SK-N-SH (cell line): ENCODE results near the gene ZBTB22. TPM values are rescaled to one million over a fixed set of nuclear protein-coding genes. Genes with fewer than 3 reads are reported as not detected.
A peak's percentile ranks its signal among the peaks of the same experiment; 100 is the strongest.

ENCODE experiments used
- CTCF ChIA-PET: fragments of 300-600, 350-600 bp; formaldehyde crosslinking; extraction: SDS; loops from one replicate; lab custom pipeline; 2021; lab: Yijun Ruan, JAX
- POLR2A ChIA-PET: fragments of 350-600 bp; sonication (Branson Sonifier 250); formaldehyde crosslinking; extraction: SDS; loops from one replicate; lab custom pipeline; 2020; ENCODE audit warnings: antibody characterized with exemption, inconsistent platforms; lab: Yijun Ruan, JAX
- DNase-seq: peaks from one replicate; pipeline ENCODE4 v3.0.0; 2012
- H2AFZ ChIP-seq: fragments of 200-600 bp; sonication (generic); 2 replicates; pipeline ENCODE4 v1.8.1; 2016; ENCODE audit warnings: antibody characterized with exemption, mild to moderate bottlenecking, low read depth
- H3F3A ChIP-seq: fragments of 200-600 bp; sonication (generic); replicated peaks from 2 replicates; pipeline ENCODE3; 2016; ENCODE audit warnings: antibody characterized with exemption, mild to moderate bottlenecking; ENCODE audit not compliant: insufficient read depth
- H3K27ac ChIP-seq, 2 experiments: fragments of 200-500 bp in 1 of 2; fragments of 200-600 bp in 1 of 2; sonication (Bioruptor generic) in 1 of 2; sonication (generic), shearing (Covaris generic) in 1 of 2; 2 replicates each; pipeline versions ENCODE4 v1.5.1 to v1.6.1; 2014 to 2016; ENCODE audit warnings: low read depth in 2 of 2, inconsistent platforms in 1 of 2, low read length in 1 of 2, mild to moderate bottlenecking in 1 of 2, mixed read lengths in 1 of 2
- H3K27me3 ChIP-seq: fragments of 200-600 bp; sonication (generic), shearing (Covaris generic); 2 replicates; pipeline ENCODE4 v1.6.1; 2016; ENCODE audit warnings: mixed run types; ENCODE audit not compliant: insufficient read depth
- H3K36me3 ChIP-seq, 2 experiments: fragments of 200-500 bp in 1 of 2; fragments of 200-600 bp in 1 of 2; sonication (Bioruptor generic) in 1 of 2; sonication (generic) in 1 of 2; replicated peaks in 1 of 2; 2 replicates each; pipeline versions ENCODE3 to v1.5.1; 2014 to 2016; ENCODE audit warnings: low read length in 1 of 2, mild to moderate bottlenecking in 1 of 2; ENCODE audit not compliant: insufficient read depth in 2 of 2, control insufficient read depth in 1 of 2
- H3K4me1 ChIP-seq, 2 experiments: fragments of 200-500 bp in 1 of 2; fragments of 200-600 bp in 1 of 2; sonication (Bioruptor generic) in 1 of 2; sonication (generic), shearing (Covaris generic) in 1 of 2; 2 replicates each; pipeline versions ENCODE4 v1.5.1 to v1.6.1; 2014 to 2016; ENCODE audit warnings: low read depth in 1 of 2, low read length in 1 of 2, mixed run types in 1 of 2; ENCODE audit not compliant: insufficient read depth in 2 of 2, control insufficient read depth in 1 of 2
- H3K4me2 ChIP-seq: fragments of 200-600 bp; sonication (generic), shearing (Covaris generic); 2 replicates; pipeline ENCODE4 v1.6.1; 2017; ENCODE audit warnings: mixed run types
- H3K4me3 ChIP-seq, 2 experiments: fragments of 200-500 bp in 1 of 2; fragments of 200-600 bp in 1 of 2; sonication (Bioruptor generic) in 1 of 2; sonication (generic), shearing (Covaris generic) in 1 of 2; 2 replicates each; pipeline versions ENCODE4 v1.5.1 to v1.8.1; 2014 to 2016; ENCODE audit warnings: low read depth in 2 of 2, inconsistent platforms in 1 of 2, low read length in 1 of 2, mild to moderate bottlenecking in 1 of 2, mixed read lengths in 1 of 2, moderate library complexity in 1 of 2
- H3K79me2 ChIP-seq: fragments of 200-600 bp; sonication (generic); 2 replicates; pipeline ENCODE4 v1.8.1; 2017; ENCODE audit warnings: mild to moderate bottlenecking; ENCODE audit not compliant: insufficient read depth
- H3K9ac ChIP-seq: fragments of 200-600 bp; sonication (generic); 2 replicates; pipeline ENCODE4 v1.6.1; 2017; ENCODE audit warnings: mixed run types
- H3K9me2 ChIP-seq: fragments of 200-600 bp; sonication (generic); 2 replicates; pipeline ENCODE4 v1.6.1; 2017; ENCODE audit warnings: mixed run types
- H3K9me3 ChIP-seq: fragments of 200-600 bp; sonication (generic); 2 replicates; pipeline ENCODE4 v1.6.1; 2017; ENCODE audit warnings: mixed run types, mild to moderate bottlenecking, moderate library complexity
- H4K20me1 ChIP-seq: fragments of 200-600 bp; sonication (generic); 2 replicates; pipeline ENCODE4 v1.6.1; 2017; ENCODE audit warnings: mild to moderate bottlenecking, mixed run types; ENCODE audit not compliant: insufficient read depth
- CHD2 ChIP-seq: fragments of 150-350 bp; IDR thresholded peaks from 2 replicates; pipeline ENCODE4 v1.6.1; 2018; ENCODE audit warnings: low read length; ENCODE audit not compliant: partially characterized antibody
- ELF1 ChIP-seq: IDR thresholded peaks from 2 replicates; pipeline ENCODE4 v1.4.0; 2012
- EP300 ChIP-seq, 2 experiments: IDR thresholded peaks; 2 replicates each; pipeline versions ENCODE4 v1.4.0 to v1.6.1; 2012; ENCODE audit warnings: borderline replicate concordance in 1 of 2, low read depth in 1 of 2, low read length in 1 of 2
- FOSL2 ChIP-seq: IDR thresholded peaks from 2 replicates; pipeline ENCODE4 v1.4.0; 2012; ENCODE audit warnings: low read depth, mild to moderate bottlenecking, moderate library complexity, borderline replicate concordance
- FOXJ3 ChIP-seq: sonication (generic); formaldehyde crosslinking; IDR thresholded peaks from 2 replicates; pipeline ENCODE4 v1.5.1; 2020; ENCODE audit warnings: mild to moderate bottlenecking, missing genetic modification reagents
- FOXM1 ChIP-seq: IDR thresholded peaks from 2 replicates; pipeline ENCODE4 v1.4.0; 2012; ENCODE audit warnings: low read depth, mild to moderate bottlenecking
- MEF2A ChIP-seq: IDR thresholded peaks from 2 replicates; pipeline ENCODE4 v1.4.0; 2012; ENCODE audit warnings: low read depth, borderline replicate concordance
- MXI1 ChIP-seq: IDR thresholded peaks from 2 replicates; pipeline ENCODE4 v1.6.1; 2012; ENCODE audit warnings: mild to moderate bottlenecking, low read depth, low read length, improper control_type of control experiment
- NFIC ChIP-seq: IDR thresholded peaks from 2 replicates; pipeline ENCODE4 v1.4.0; 2012; ENCODE audit warnings: borderline replicate concordance
- NRF1 ChIP-seq: IDR thresholded peaks from 2 replicates; pipeline ENCODE4 v1.6.1; 2012; ENCODE audit warnings: low read depth, mild to moderate bottlenecking, low read length
- POLR2AphosphoS5 ChIP-seq: IDR thresholded peaks from 2 replicates; pipeline ENCODE4 v1.6.1; 2012; ENCODE audit warnings: low read depth, low read length
- RAD21 ChIP-seq: IDR thresholded peaks from 2 replicates; pipeline ENCODE4 v1.6.1; 2012; ENCODE audit warnings: mild to moderate bottlenecking, low read length
- REST ChIP-seq: IDR thresholded peaks from 2 replicates; pipeline ENCODE4 v1.6.1; 2012; ENCODE audit warnings: mild to moderate bottlenecking, low read depth, low read length, moderate library complexity
- TEAD4 ChIP-seq: IDR thresholded peaks from 2 replicates; pipeline ENCODE4 v1.4.0; 2012; ENCODE audit warnings: mild to moderate bottlenecking, borderline replicate concordance; ENCODE audit not compliant: insufficient read depth
- WGBS: methylation state at CpG from one replicate; pipeline ENCODE4 v1.1.6; 2017; ENCODE audit warnings: low lambda C conversion rate; 5-methylcytosine and 5-hydroxymethylcytosine counted together
- polyA plus RNA-seq, 3 experiments: library from polyadenylated mRNA; depleted of rRNA; stranded (reverse); fragments of >200 nt; gene quantifications; 2 replicates each; pipeline ENCODE4 v1.2.3, GENCODE V29; 2012
- TF ChIP-seq, protein P1 (sequence below): IDR thresholded peaks from 2 replicates; pipeline ENCODE4 v1.4.0; 2012; ENCODE audit warnings: low read depth
- TF ChIP-seq, protein P2 (sequence below): fragments of 200-600 bp; sonication (generic); IDR thresholded peaks from 2 replicates; pipeline ENCODE4 v1.6.1; 2017; ENCODE audit warnings: antibody characterized with exemption, mild to moderate bottlenecking, moderate library complexity
- TF ChIP-seq, protein P3 (sequence below): fragments of 150-350 bp; IDR thresholded peaks from 2 replicates; pipeline ENCODE4 v1.6.1; 2017; ENCODE audit warnings: antibody characterized with exemption, low read length, low read depth, borderline replicate concordance
- TF ChIP-seq, protein P4 (sequence below): IDR thresholded peaks from 2 replicates; pipeline ENCODE4; 2012

ZBTB22 gene
- polyA plus RNA-seq, 1 of the 3 experiments (the other 2 are of a cell fraction) = 19.5 TPM

DNA sequence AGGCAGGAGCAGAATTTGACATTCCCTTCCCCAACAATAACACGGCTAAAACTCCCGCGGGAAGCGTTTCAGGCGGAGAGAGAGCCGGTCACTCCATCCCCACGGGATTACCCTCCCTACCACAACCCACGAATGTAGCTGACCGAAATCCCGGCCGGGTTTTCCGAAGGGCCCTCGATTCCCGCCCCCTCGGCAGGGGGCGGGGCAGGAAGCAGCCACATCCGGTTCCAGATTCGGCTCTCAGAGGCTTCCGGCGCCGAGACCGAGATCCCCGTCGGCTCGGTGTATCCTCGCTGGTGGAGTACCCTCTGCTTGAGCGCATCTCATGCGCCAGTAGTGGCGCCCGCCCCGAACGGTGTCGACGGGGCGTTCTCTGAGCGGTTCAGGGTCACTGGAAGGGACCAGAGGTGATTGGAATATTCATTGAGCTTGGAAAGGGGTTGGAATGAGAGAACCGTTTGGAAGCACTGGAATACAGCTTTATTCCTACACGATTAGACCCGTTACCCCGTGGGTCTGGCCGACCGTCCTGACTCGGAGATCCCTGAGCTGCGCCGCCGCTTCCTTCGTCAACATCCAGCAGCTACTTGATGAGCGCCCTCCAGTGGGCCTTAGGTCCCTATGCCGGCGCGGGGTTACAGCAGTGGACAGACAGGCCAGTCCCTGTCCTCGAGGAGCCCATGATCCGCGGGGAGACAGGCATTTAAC is 18.2 kb downstream of the ZBTB22 start (continued):
- TF ChIP-seq RAD21 = peak; percentile 54
- TF ChIP-seq, protein P1, sequence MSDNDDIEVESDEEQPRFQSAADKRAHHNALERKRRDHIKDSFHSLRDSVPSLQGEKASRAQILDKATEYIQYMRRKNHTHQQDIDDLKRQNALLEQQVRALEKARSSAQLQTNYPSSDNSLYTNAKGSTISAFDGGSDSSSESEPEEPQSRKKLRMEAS = peak; percentile 59
- TF ChIP-seq FOXJ3 (CRISPR knock-in tag) = no peak
- peak; percentile 86 for TF ChIP-seq CHD2
- TF ChIP-seq MXI1 = peak; percentile 80; the same call in 1 of the 2 replicates
- TF ChIP-seq NRF1 = 0 out of 2 replicates have a peak, but pooled peaks have one; percentile 22
- TF ChIP-seq POLR2AphosphoS5 = peak; percentile 98
- 0 out of 2 replicates have a peak, but pooled peaks have one; percentile 23 for TF ChIP-seq FOXM1
- TF ChIP-seq, protein P2, sequence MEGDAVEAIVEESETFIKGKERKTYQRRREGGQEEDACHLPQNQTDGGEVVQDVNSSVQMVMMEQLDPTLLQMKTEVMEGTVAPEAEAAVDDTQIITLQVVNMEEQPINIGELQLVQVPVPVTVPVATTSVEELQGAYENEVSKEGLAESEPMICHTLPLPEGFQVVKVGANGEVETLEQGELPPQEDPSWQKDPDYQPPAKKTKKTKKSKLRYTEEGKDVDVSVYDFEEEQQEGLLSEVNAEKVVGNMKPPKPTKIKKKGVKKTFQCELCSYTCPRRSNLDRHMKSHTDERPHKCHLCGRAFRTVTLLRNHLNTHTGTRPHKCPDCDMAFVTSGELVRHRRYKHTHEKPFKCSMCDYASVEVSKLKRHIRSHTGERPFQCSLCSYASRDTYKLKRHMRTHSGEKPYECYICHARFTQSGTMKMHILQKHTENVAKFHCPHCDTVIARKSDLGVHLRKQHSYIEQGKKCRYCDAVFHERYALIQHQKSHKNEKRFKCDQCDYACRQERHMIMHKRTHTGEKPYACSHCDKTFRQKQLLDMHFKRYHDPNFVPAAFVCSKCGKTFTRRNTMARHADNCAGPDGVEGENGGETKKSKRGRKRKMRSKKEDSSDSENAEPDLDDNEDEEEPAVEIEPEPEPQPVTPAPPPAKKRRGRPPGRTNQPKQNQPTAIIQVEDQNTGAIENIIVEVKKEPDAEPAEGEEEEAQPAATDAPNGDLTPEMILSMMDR = peak; percentile 81
- TF ChIP-seq TEAD4 = 0 out of 2 replicates have a peak, but pooled peaks have one; percentile 8
- no peak for TF ChIP-seq MEF2A
- TF ChIP-seq ELF1 = peak; percentile 49; the same call in 1 of the 2 replicates
- TF ChIP-seq, protein P3, sequence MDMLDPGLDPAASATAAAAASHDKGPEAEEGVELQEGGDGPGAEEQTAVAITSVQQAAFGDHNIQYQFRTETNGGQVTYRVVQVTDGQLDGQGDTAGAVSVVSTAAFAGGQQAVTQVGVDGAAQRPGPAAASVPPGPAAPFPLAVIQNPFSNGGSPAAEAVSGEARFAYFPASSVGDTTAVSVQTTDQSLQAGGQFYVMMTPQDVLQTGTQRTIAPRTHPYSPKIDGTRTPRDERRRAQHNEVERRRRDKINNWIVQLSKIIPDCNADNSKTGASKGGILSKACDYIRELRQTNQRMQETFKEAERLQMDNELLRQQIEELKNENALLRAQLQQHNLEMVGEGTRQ = no peak
- no peak for TF ChIP-seq EP300 (IDR thresholded peaks at IDR 0.05; ENCODE audit: borderline replicate concordance in 1 of 2, low read depth in 1 of 2, low read length in 1 of 2)

DNA sequence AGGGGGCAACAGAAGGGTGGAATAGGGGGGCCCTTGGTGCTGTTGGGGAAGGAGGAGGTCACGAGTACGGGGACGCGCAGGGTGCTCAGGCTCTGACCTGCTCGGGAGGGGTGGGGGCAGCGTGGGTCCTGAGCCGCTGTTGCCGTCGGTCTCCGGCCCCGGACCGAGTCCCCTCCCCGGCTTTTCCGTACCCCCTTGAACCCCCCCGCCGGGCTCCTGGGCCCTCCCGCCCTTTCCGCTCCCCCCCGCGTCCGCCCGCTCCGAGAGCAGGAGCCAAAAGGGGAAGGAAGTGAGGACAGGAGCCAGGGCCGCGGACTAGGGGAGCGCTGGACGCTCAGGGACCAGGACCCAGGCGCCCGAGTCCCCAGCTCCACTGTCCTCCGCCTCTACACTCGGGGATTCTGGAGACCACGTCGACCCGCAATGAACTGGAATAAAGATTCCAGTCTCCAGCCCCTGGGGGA is 18.7 kb downstream of the ZBTB22 start, which contains the start of gene RGL2:
Gene RGL2 (minus strand): TSS at position 170 of the 464 bp plus-strand sequence. CDS start 332 bp downstream, outside the sequence.
- H3K36me3 ChIP-seq = peaks cover 17 to 26% of the 10 kb centered on the region in 2 experiments
- DNase-seq = peak; percentile 78

More for the DNA sequence above, 18.7 kb downstream of the ZBTB22 start, which contains the start of gene RGL2:
- H3K27me3 ChIP-seq = no peaks in the 10 kb centered on the region
- H3K9me2 ChIP-seq = no peaks in the 10 kb centered on the region
- TF ChIP-seq, protein P4, sequence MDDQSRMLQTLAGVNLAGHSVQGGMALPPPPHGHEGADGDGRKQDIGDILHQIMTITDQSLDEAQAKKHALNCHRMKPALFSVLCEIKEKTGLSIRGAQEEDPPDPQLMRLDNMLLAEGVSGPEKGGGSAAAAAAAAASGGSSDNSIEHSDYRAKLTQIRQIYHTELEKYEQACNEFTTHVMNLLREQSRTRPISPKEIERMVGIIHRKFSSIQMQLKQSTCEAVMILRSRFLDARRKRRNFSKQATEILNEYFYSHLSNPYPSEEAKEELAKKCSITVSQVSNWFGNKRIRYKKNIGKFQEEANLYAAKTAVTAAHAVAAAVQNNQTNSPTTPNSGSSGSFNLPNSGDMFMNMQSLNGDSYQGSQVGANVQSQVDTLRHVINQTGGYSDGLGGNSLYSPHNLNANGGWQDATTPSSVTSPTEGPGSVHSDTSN = peak; percentile 26; the same call in 1 of the 2 replicates
- TF ChIP-seq FOSL2 = no peak
- TF ChIP-seq MXI1 = no peak; the same call in 1 of the 2 replicates
- TF ChIP-seq REST = no peak
- TF ChIP-seq NFIC = peak; percentile 25; the same call in 1 of the 2 replicates
- H3F3A ChIP-seq = peaks cover 22% of the 10 kb centered on the region
- WGBS = 0% methylated on average over 21 of the region's 34 CpGs
- H3K9ac ChIP-seq = peak within 1 kb of the TSS; percentile 94
- peaks cover 48% of the 10 kb centered on the region for H3K79me2 ChIP-seq
- H2AFZ ChIP-seq = peak within 1 kb of the TSS; percentile 40; the same call in 1 of the 2 replicates
- peaks cover 4 to 13% of the 10 kb centered on the region in 2 experiments; a peak in 1 of 4 replicates for H3K4me1 ChIP-seq
- peak within 1 kb of the TSS; percentile 84 to 89 for H3K4me3 ChIP-seq
- H3K4me2 ChIP-seq = peak within 1 kb of the TSS; percentile 94
- H3K27ac ChIP-seq = peak within 1 kb of the TSS; percentile 99
- POLR2A ChIA-PET = interaction anchor here (1.2 to 3.3 kb wide), 9 partner anchors 10 to 327 kb away, joined by 4 to 30 read pairs (median 7); partner anchors contain the start of genes B3GALT4, PFDN6, RING1 and RPS18
- no peaks in the 10 kb centered on the region for H3K9me3 ChIP-seq
- CTCF ChIA-PET = interaction anchor here (0.7 to 2.9 kb wide), 15 partner anchors 8 to 126 kb away, joined by 3 to 30 read pairs (median 5); partner anchors contain the start of genes B3GALT4, PFDN6, RPS18 and TAPBP
- H4K20me1 ChIP-seq = peaks cover 11% of the 10 kb centered on the region; the same call in 1 of the 2 replicates
